ENCODE results near the gene NPEPL1.

Gene NPEPL1

DNA sequence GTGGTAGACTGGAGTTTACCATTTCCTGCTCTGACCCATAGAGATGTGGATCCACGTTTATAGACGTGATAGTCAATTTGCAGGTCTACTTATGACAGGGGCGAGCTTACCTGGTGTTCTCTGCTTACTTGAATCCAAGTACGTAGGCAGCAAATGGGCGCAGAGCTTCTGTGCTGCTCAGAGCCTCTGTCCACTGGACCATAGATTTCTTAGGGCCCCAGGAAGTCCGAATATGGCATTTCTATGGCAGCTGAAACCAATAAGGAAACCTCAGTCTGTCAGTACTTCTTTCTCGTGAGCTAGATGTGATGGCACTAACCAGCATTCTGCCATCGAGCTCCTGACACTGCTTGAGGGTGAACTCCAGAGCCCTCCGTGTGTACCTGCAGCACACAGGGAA, 19.5 kb upstream of the NPEPL1 start:
- H3K36me3 ChIP-seq (ENCODE audit: insufficient read depth, low read length), result peaks cover 61% of the 10 kb centered on the region

DNA sequence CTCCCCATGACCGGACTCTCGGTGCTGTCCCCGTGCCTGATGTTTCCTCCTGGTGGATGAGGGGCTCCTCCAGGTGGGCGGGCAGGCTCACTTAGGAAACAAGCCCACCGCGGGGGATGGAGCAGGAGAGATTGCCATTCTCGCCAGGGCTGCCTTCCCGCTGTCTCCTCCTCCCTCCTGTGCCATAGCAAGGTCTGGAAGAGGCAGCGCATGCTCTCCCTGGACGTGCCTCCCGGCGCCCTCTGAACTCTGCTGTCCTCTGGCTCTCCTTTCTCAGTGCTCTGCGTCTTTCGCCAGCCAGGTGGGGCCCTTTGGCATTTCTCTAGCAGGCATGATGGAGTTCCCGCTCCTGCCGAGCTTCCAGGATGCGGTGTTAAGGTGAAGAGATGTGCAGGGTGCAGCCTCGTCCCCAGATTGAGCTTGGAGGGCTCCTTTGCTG, 17.4 kb upstream of the NPEPL1 start:
- Histone ChIP-seq H3K9ac (ENCODE audit: low read length) (no peak overlapping the region), H3K27me3 (ENCODE audit: control insufficient read depth in 1 of 2, insufficient read depth in 2 of 2, low read length in 2 of 2) (no peaks in the 10 kb centered on the region), H3K4me1 (ENCODE audit: insufficient read depth, low read length) (no peaks in the 10 kb centered on the region), H3K4me3 (ENCODE audit: low read depth in 1 of 2, low read length in 2 of 2) (no peak overlapping the region), H3K27ac (ENCODE audit: low read depth, low read length) (no peak overlapping the region), H3K9me3 (ENCODE audit: low read length) (no peaks in the 10 kb centered on the region), H3K36me3 (ENCODE audit: insufficient read depth, low read length) (peaks cover 61% of the 10 kb centered on the region)

More for the DNA sequence above, 19.5 kb upstream of the NPEPL1 start:
- H3K27me3 ChIP-seq (ENCODE audit: control insufficient read depth in 1 of 2, insufficient read depth in 2 of 2, low read length in 2 of 2), result no peaks in the 10 kb centered on the region
- no peaks in the 10 kb centered on the region for H3K9me3 ChIP-seq (ENCODE audit: low read length)
- H3K4me3 ChIP-seq (ENCODE audit: low read depth in 1 of 2, low read length in 2 of 2), result no peak overlapping the region
- no peaks in the 10 kb centered on the region for H3K4me1 ChIP-seq (ENCODE audit: insufficient read depth, low read length)
- H3K9ac ChIP-seq (ENCODE audit: low read length), result no peak overlapping the region
- H3K27ac ChIP-seq (ENCODE audit: low read depth, low read length), result no peak overlapping the region

GRCh38 chr20:58675641-58676040, 17.0 kb upstream of the NPEPL1 start:
- no peak overlapping the region for H3K9ac ChIP-seq (ENCODE audit: low read length)
- H3K4me3 ChIP-seq (ENCODE audit: low read depth in 1 of 2, low read length in 2 of 2), result no peak overlapping the region
- no peaks in the 10 kb centered on the region for H3K4me1 ChIP-seq (ENCODE audit: insufficient read depth, low read length)
- H3K9me3 ChIP-seq (ENCODE audit: low read length), result no peaks in the 10 kb centered on the region
- H3K27ac ChIP-seq (ENCODE audit: low read depth, low read length), result no peak overlapping the region
- H3K27me3 ChIP-seq (ENCODE audit: control insufficient read depth in 1 of 2, insufficient read depth in 2 of 2, low read length in 2 of 2), result no peaks in the 10 kb centered on the region
- peaks cover 61% of the 10 kb centered on the region for H3K36me3 ChIP-seq (ENCODE audit: insufficient read depth, low read length)

DNA sequence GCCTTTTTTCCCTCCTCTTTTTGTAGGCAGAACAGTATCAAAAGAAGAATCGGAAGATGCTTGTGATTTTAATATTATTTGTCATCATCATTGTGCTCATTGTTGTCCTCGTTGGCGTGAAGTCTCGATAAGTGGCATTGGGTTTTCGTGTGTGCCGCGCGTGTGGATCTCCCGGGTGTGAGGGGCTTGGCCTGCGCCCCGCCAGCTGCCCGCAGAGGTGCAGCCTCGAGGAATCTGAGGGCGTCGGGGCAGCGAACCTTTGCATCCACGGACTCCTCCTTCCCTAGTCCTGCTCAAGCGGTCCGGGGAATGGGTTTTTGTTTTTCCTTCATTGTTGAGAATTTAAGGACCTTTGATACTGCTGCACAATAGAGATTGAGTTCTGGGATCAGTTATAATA, 16.4 kb upstream of the NPEPL1 start:
- no peaks in the 10 kb centered on the region for H3K4me1 ChIP-seq (ENCODE audit: insufficient read depth, low read length)
- peaks cover 55% of the 10 kb centered on the region for H3K36me3 ChIP-seq (ENCODE audit: insufficient read depth, low read length)
- H3K27me3 ChIP-seq (ENCODE audit: control insufficient read depth in 1 of 2, insufficient read depth in 2 of 2, low read length in 2 of 2), result no peaks in the 10 kb centered on the region
- H3K9ac ChIP-seq (ENCODE audit: low read length), result no peak overlapping the region
- H3K9me3 ChIP-seq (ENCODE audit: low read length), result no peaks in the 10 kb centered on the region
- H3K4me3 ChIP-seq (ENCODE audit: low read depth in 1 of 2, low read length in 2 of 2), result no peak overlapping the region
- H3K27ac ChIP-seq (ENCODE audit: low read depth, low read length), result no peak overlapping the region

- H3K9ac ChIP-seq (ENCODE audit: low read length), result no peak overlapping the region
- H3K9me3 ChIP-seq (ENCODE audit: low read length), result no peaks in the 10 kb centered on the region
- no peak overlapping the region for H3K4me3 ChIP-seq (ENCODE audit: low read depth in 1 of 2, low read length in 2 of 2)
- H3K36me3 ChIP-seq (ENCODE audit: insufficient read depth, low read length), result peaks cover 55% of the 10 kb centered on the region
- no peak overlapping the region for H3K27ac ChIP-seq (ENCODE audit: low read depth, low read length)
- H3K4me1 ChIP-seq (ENCODE audit: insufficient read depth, low read length), result no peaks in the 10 kb centered on the region
- H3K27me3 ChIP-seq (ENCODE audit: control insufficient read depth in 1 of 2, insufficient read depth in 2 of 2, low read length in 2 of 2), result no peaks in the 10 kb centered on the region
Measured at GRCh38 chr20:58677079-58677604, 15.5 kb upstream of the NPEPL1 start.

- no peaks in the 10 kb centered on the region for H3K27me3 ChIP-seq (ENCODE audit: control insufficient read depth in 1 of 2, insufficient read depth in 2 of 2, low read length in 2 of 2)
- H3K27ac ChIP-seq (ENCODE audit: low read depth, low read length), result no peak overlapping the region
- H3K9me3 ChIP-seq (ENCODE audit: low read length), result no peaks in the 10 kb centered on the region
- H3K4me1 ChIP-seq (ENCODE audit: insufficient read depth, low read length), result no peaks in the 10 kb centered on the region
- no peak overlapping the region for H3K4me3 ChIP-seq (ENCODE audit: low read depth in 1 of 2, low read length in 2 of 2)
- peaks cover 54% of the 10 kb centered on the region for H3K36me3 ChIP-seq (ENCODE audit: insufficient read depth, low read length)
- no peak overlapping the region for H3K9ac ChIP-seq (ENCODE audit: low read length)
Measured at GRCh38 chr20:58677808-58678207, 14.8 kb upstream of the NPEPL1 start.

GRCh38 chr20:58678806-58679205, 13.8 kb upstream of the NPEPL1 start:
- no peak overlapping the region for H3K9ac ChIP-seq (ENCODE audit: low read length)
- peaks cover 44% of the 10 kb centered on the region for H3K36me3 ChIP-seq (ENCODE audit: insufficient read depth, low read length)
- H3K4me1 ChIP-seq (ENCODE audit: insufficient read depth, low read length), result no peaks in the 10 kb centered on the region
- H3K4me3 ChIP-seq (ENCODE audit: low read depth in 1 of 2, low read length in 2 of 2), result no peak overlapping the region
- H3K27ac ChIP-seq (ENCODE audit: low read depth, low read length), result no peak overlapping the region
- H3K27me3 ChIP-seq (ENCODE audit: control insufficient read depth in 1 of 2, insufficient read depth in 2 of 2, low read length in 2 of 2), result no peaks in the 10 kb centered on the region
- no peaks in the 10 kb centered on the region for H3K9me3 ChIP-seq (ENCODE audit: low read length)

DNA sequence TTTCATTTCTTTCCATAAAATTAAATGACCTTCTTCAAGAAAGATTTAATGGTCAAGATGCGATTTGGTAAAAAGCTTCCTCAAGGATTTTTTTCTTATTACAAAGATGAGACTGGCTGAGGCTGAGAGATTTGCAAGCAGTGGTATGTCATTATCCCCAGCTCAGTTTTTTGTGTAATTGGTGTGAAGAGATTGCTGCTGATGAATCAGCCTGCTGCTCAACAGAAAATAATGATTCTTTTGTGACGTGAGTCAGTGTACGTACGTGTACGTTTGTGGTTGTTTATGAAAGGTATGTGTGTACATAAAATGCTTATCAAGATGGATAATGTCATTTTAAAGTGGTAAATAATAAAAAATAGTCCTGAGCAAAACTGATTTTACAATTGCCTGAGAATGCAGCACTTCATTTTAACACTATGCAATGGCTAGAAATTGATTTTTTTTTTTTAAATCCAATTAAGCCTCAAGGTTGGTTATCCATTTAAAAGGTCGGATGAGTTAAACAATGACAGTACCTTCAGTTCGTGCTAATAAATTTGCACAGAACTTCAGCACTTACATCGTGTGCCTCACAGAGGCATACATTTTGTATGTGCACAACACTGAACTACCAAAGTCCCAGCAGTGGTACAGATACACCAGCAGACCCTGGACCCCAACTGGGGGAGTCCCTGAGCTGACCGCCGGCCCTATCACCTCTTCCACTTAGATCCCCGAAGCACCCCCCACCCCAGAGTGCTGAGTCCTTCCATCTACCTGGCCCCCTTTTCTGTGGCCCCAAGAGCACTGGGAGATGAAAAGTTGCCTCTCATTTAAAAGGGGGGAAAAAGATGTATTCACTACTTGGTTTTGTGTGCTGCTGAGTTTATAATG, 9.7 kb upstream of the NPEPL1 start:
- H3K4me1 ChIP-seq (ENCODE audit: insufficient read depth, low read length), result no peaks in the 10 kb centered on the region
- H3K9me3 ChIP-seq (ENCODE audit: low read length), result no peaks in the 10 kb centered on the region
- H3K36me3 ChIP-seq (ENCODE audit: insufficient read depth, low read length), result peaks cover 23% of the 10 kb centered on the region
- no peak overlapping the region for H3K9ac ChIP-seq (ENCODE audit: low read length)
- no peaks in the 10 kb centered on the region for H3K27me3 ChIP-seq (ENCODE audit: control insufficient read depth in 1 of 2, insufficient read depth in 2 of 2, low read length in 2 of 2)
- no peak overlapping the region for H3K27ac ChIP-seq (ENCODE audit: low read depth, low read length)
- H3K4me3 ChIP-seq (ENCODE audit: low read depth in 1 of 2, low read length in 2 of 2), result no peak overlapping the region

DNA sequence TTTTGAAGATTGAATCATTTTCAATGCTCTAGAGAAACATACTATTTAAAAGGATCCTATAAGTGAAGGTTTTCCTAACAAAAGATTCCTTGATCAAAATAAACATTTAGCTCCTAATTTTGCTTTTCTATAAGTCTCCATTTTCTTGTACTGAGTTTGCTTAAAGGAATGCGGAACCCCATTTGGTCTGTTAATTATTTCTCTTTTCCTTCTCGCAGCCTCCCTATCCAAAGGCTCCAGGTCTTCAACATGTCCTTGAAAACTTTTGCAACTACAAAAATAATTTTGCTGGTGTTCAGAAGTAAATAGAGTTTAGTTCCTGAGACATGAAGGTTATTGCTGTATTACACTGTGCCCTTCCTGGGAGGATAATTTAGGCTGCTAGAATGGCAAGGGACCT, 8.3 kb upstream of the NPEPL1 start:
- H3K4me3 ChIP-seq (ENCODE audit: low read depth in 1 of 2, low read length in 2 of 2), result no peak overlapping the region
- no peaks in the 10 kb centered on the region for H3K9me3 ChIP-seq (ENCODE audit: low read length)
- peaks cover 1% of the 10 kb centered on the region for H3K4me1 ChIP-seq (ENCODE audit: insufficient read depth, low read length)
- no peak overlapping the region for H3K9ac ChIP-seq (ENCODE audit: low read length)
- H3K27ac ChIP-seq (ENCODE audit: low read depth, low read length), result no peak overlapping the region
- H3K36me3 ChIP-seq (ENCODE audit: insufficient read depth, low read length), result peaks cover 17% of the 10 kb centered on the region
- H3K27me3 ChIP-seq (ENCODE audit: control insufficient read depth in 1 of 2, insufficient read depth in 2 of 2, low read length in 2 of 2), result no peaks in the 10 kb centered on the region

DNA sequence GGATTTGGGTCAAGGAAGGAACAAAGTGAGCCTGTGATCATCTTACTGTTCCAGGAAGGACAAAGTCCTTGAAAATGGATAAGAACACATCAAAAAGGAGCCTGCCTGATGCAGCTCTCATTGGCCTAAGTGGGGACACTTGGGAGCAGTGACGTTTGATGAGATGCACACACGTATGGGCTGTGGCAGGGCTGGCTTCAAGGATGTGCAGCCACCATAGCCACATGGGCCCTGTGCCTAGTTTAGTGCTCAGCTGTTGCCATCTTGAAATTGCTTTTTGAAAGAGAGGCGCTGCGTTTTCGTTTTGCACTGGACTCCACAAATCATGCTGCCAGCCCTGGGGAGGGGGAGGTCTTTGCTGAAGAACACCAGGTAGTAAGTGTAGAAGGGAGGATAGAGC, 6.6 kb upstream of the NPEPL1 start:
- H3K4me1 ChIP-seq (ENCODE audit: insufficient read depth, low read length), result peaks cover 18% of the 10 kb centered on the region
- peaks cover 6% of the 10 kb centered on the region for H3K36me3 ChIP-seq (ENCODE audit: insufficient read depth, low read length)
- no peaks in the 10 kb centered on the region for H3K9me3 ChIP-seq (ENCODE audit: low read length)
- no peak overlapping the region for H3K4me3 ChIP-seq (ENCODE audit: low read depth in 1 of 2, low read length in 2 of 2)
- H3K9ac ChIP-seq (ENCODE audit: low read length), result no peak overlapping the region
- H3K27ac ChIP-seq (ENCODE audit: low read depth, low read length), result no peak overlapping the region
- H3K27me3 ChIP-seq (ENCODE audit: control insufficient read depth in 1 of 2, insufficient read depth in 2 of 2, low read length in 2 of 2), result no peaks in the 10 kb centered on the region

- Histone ChIP-seq H3K27me3 (ENCODE audit: control insufficient read depth in 1 of 2, insufficient read depth in 2 of 2, low read length in 2 of 2) (no peaks in the 10 kb centered on the region), H3K36me3 (ENCODE audit: insufficient read depth, low read length) (peaks cover 6% of the 10 kb centered on the region), H3K4me3 (ENCODE audit: low read depth in 1 of 2, low read length in 2 of 2) (no peak overlapping the region), H3K4me1 (ENCODE audit: insufficient read depth, low read length) (peaks cover 34% of the 10 kb centered on the region), H3K27ac (ENCODE audit: low read depth, low read length) (no peak overlapping the region), H3K9me3 (ENCODE audit: low read length) (no peaks in the 10 kb centered on the region), H3K9ac (ENCODE audit: low read length) (no peak overlapping the region)
Measured at GRCh38 chr20:58688414-58688813, 4.2 kb upstream of the NPEPL1 start.

DNA sequence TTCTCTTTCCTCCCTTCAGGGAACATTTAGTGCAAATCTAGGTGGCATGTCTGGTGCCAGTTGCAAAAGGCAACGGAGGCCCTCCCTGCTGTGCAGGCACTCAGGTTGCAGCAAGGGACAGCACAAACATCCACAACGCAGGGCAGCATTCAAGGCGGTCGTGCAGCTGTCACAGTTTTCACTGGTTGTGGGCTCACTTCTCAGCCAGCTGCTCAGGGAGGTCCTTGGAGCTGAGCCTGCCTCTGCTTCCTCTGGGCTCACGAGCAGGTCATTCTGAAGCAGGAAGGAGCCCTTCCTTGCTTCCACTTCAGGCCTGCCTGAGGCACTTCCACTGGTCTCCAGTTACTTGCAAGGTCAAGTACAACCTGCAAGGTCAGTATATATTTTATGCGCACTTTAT, 3.8 kb upstream of the NPEPL1 start:
- Histone ChIP-seq H3K9ac (ENCODE audit: low read length) (no peak overlapping the region), H3K4me3 (ENCODE audit: low read depth in 1 of 2, low read length in 2 of 2) (no peak overlapping the region), H3K27ac (ENCODE audit: low read depth, low read length) (no peak overlapping the region), H3K4me1 (ENCODE audit: insufficient read depth, low read length) (peaks cover 38% of the 10 kb centered on the region), H3K9me3 (ENCODE audit: low read length) (no peaks in the 10 kb centered on the region), H3K36me3 (ENCODE audit: insufficient read depth, low read length) (peaks cover 6% of the 10 kb centered on the region), H3K27me3 (ENCODE audit: control insufficient read depth in 1 of 2, insufficient read depth in 2 of 2, low read length in 2 of 2) (no peaks in the 10 kb centered on the region)
